ENCODE measurements around the gene ALOX5. TPM values are rescaled to one million over a fixed set of nuclear protein-coding genes. Genes with fewer than 3 reads are reported as not detected.
A peak's percentile ranks its signal among the peaks of the same experiment; 100 is the strongest.

ALOX5 gene
- total and polyA plus RNA-seq, 4 donors, result 2.9 to 16.9 (median 8.4) TPM

DNA sequence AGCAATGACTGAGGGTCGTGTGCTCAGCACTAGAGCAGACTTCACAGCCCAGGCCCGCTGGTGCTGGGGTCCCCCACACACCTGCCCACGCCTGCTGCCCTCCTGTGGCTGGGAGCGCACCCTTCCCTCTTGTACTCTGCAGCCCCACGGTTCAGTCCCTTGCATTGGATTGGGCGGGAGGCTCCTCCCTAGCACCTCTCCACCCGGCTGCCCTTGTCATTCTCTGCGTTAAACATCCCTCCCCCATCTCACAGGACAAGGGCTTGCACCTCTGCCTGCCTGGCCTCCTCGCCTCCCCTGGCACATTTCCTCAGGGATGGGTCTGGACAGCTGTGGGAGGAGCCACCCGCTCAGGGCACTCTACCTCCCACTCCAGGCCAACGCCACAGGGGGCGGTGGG, 68.6 kb downstream of the ALOX5 start:
- Histone ChIP-seq H3K27ac (ENCODE audit: low read depth in 1 of 2, low read length in 2 of 2) (no peak overlapping the region), H3K4me3 (ENCODE audit: low read depth in 1 of 3, low read length in 3 of 3) (no peak overlapping the region), H3K36me3 (ENCODE audit: control insufficient read depth in 4 of 4, insufficient read depth in 3 of 4, low read depth in 1 of 4, low read length in 3 of 4) (no peaks in the 10 kb centered on the region), H3K9me3 (ENCODE audit: control insufficient read depth in 4 of 4, low read length in 3 of 4) (no peaks in the 10 kb centered on the region), H3K4me1 (ENCODE audit: control insufficient read depth in 4 of 4, insufficient read depth in 4 of 4, low read length in 3 of 4) (peaks cover 0 to 16% (median 8%) of the 10 kb centered on the region in 4 donors), H3K27me3 (ENCODE audit: control insufficient read depth in 4 of 4, insufficient read depth in 4 of 4, low read length in 3 of 4) (no peaks in the 10 kb centered on the region), H3K9ac (ENCODE audit: low read depth in 1 of 2, low read length in 2 of 2) (no peak overlapping the region)
- whole genome bisulfite sequencing, result 68% methylated on average over 12 of the region's 12 CpGs
- DNase-seq (ENCODE audit: low spot score), result peak; percentile 30
- no peak for TF ChIP-seq ATF3 (IDR thresholded peaks at IDR 0.05)
- TF ChIP-seq SP1 (IDR thresholded peaks at IDR 0.05), result no peak
- TF ChIP-seq YY1 (IDR thresholded peaks at IDR 0.05), result no peak
- TF ChIP-seq JUND (IDR thresholded peaks at IDR 0.05), result no peak
- TF ChIP-seq, protein P1, sequence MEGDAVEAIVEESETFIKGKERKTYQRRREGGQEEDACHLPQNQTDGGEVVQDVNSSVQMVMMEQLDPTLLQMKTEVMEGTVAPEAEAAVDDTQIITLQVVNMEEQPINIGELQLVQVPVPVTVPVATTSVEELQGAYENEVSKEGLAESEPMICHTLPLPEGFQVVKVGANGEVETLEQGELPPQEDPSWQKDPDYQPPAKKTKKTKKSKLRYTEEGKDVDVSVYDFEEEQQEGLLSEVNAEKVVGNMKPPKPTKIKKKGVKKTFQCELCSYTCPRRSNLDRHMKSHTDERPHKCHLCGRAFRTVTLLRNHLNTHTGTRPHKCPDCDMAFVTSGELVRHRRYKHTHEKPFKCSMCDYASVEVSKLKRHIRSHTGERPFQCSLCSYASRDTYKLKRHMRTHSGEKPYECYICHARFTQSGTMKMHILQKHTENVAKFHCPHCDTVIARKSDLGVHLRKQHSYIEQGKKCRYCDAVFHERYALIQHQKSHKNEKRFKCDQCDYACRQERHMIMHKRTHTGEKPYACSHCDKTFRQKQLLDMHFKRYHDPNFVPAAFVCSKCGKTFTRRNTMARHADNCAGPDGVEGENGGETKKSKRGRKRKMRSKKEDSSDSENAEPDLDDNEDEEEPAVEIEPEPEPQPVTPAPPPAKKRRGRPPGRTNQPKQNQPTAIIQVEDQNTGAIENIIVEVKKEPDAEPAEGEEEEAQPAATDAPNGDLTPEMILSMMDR (IDR thresholded peaks at IDR 0.05; ENCODE audit: low read depth, low read length, missing input control), result no peak
- TF ChIP-seq HNF4A (conservative IDR thresholded peaks at IDR 0.05), result no peak
- TF ChIP-seq FOXA1 (IDR thresholded peaks at IDR 0.05), result no peak
- no peak for TF ChIP-seq RXRA (IDR thresholded peaks at IDR 0.05)
- TF ChIP-seq HNF4G (IDR thresholded peaks at IDR 0.05), result no peak
- TF ChIP-seq EGR1 (IDR thresholded peaks at IDR 0.05; ENCODE audit: low read depth in 2 of 2), result no peak
- no peak for TF ChIP-seq RAD21 (IDR thresholded peaks at IDR 0.05)
- no peak for TF ChIP-seq REST (IDR thresholded peaks at IDR 0.05)
- TF ChIP-seq GABPA (IDR thresholded peaks at IDR 0.05 in 1 of 2, conservative IDR thresholded peaks at IDR 0.05 in 1 of 2), result no peak
- no peak for TF ChIP-seq TAF1 (conservative IDR thresholded peaks at IDR 0.05)
- no peak for TF ChIP-seq ZBTB33 (IDR thresholded peaks at IDR 0.05)
- TF ChIP-seq FOXA2 (IDR thresholded peaks at IDR 0.05), result no peak
- no peak for TF ChIP-seq NR2F2 (IDR thresholded peaks at IDR 0.05)
- TF ChIP-seq, protein P2, sequence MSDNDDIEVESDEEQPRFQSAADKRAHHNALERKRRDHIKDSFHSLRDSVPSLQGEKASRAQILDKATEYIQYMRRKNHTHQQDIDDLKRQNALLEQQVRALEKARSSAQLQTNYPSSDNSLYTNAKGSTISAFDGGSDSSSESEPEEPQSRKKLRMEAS (IDR thresholded peaks at IDR 0.05), result no peak
